Suprapubic skin (tissue), 4 donors: ENCODE results near the gene GALM.

Experiments used
- CTCF ChIP-seq, 2 donors: fragments of 200-600 bp in 1 of 2; fragments of 450-650 bp in 1 of 2; sonication (generic) in 1 of 2; IDR thresholded peaks; one replicate each; pipeline ENCODE4 v1.5.1; 2016 to 2019; ENCODE audit warnings: antibody characterized with exemption in 2 of 2, mild to moderate bottlenecking in 1 of 2, moderate library complexity in 1 of 2
- EP300 ChIP-seq: sonication (generic); formaldehyde crosslinking; IDR thresholded peaks from one replicate; pipeline ENCODE4 v1.6.1; 2017; ENCODE audit warnings: antibody characterized with exemption
- POLR2AphosphoS5 ChIP-seq, 3 donors: sonication (generic); formaldehyde crosslinking; IDR thresholded peaks; one replicate each; pipeline ENCODE4 v1.6.1; 2017; ENCODE audit warnings: antibody characterized with exemption in 3 of 3

GRCh38 chr2:38654528-38655381 is 11.2 kb upstream of the GALM start:
- no peak for TF ChIP-seq POLR2AphosphoS5 (IDR thresholded peaks at IDR 0.05)
- TF ChIP-seq EP300: no peak
- no peak for TF ChIP-seq CTCF (IDR thresholded peaks at IDR 0.05)
